HepG2 (cell line): ENCODE measurements around the gene FKBP1A. TPM values are rescaled to one million over a fixed set of nuclear protein-coding genes. Genes with fewer than 3 reads are reported as not detected.

Experiments
- AFF4 ChIP-seq: sonication (generic); formaldehyde crosslinking; IDR thresholded peaks from 2 replicates; pipeline ENCODE4 v1.4.0; 2020; ENCODE audit warnings: missing genetic modification reagents
- CHD2 ChIP-seq: IDR thresholded peaks from 2 replicates; pipeline ENCODE4 v1.6.1; 2011; ENCODE audit warnings: low read depth, low read length, improper control_type of control experiment
- CREB3 ChIP-seq: sonication (generic); formaldehyde crosslinking; IDR thresholded peaks from 2 replicates; pipeline ENCODE4 v1.5.0; 2020; ENCODE audit warnings: missing genetic modification reagents
- ELF4 ChIP-seq: sonication (generic); formaldehyde crosslinking; IDR thresholded peaks from 2 replicates; pipeline ENCODE4 v1.5.0; 2020; ENCODE audit warnings: missing genetic modification reagents, mild to moderate bottlenecking, moderate library complexity, borderline replicate concordance
- FLYWCH1 ChIP-seq: sonication (generic); formaldehyde crosslinking; IDR thresholded peaks from 2 replicates; pipeline ENCODE4 v1.8.1; 2023; ENCODE audit warnings: mild to moderate bottlenecking, missing genetic modification reagents
- GATAD1 ChIP-seq: IDR thresholded peaks from 2 replicates; pipeline ENCODE4 v1.6.1; 2016; ENCODE audit warnings: missing genetic modification reagents, missing compliant biosample characterization
- GLI4 ChIP-seq: sonication (generic); formaldehyde crosslinking; IDR thresholded peaks from 2 replicates; pipeline ENCODE4 v1.5.1; 2020; ENCODE audit warnings: missing genetic modification reagents, mild to moderate bottlenecking, moderate library complexity, borderline replicate concordance
- HINFP ChIP-seq: sonication (generic); formaldehyde crosslinking; IDR thresholded peaks from 2 replicates; pipeline ENCODE4 v1.4.0; 2020; ENCODE audit warnings: low read depth, mild to moderate bottlenecking, missing genetic modification reagents
- HIVEP1 ChIP-seq: sonication (generic); formaldehyde crosslinking; IDR thresholded peaks from 2 replicates; pipeline ENCODE4 v1.4.0; 2020; ENCODE audit warnings: mild to moderate bottlenecking, missing genetic modification reagents
- MAF1 ChIP-seq: sonication (generic); formaldehyde crosslinking; IDR thresholded peaks from 2 replicates; pipeline ENCODE4 v1.5.0; 2020; ENCODE audit warnings: missing genetic modification reagents, borderline replicate concordance
- NFE2 ChIP-seq: sonication (generic); formaldehyde crosslinking; IDR thresholded peaks from 2 replicates; pipeline ENCODE4 v1.4.0; 2020; ENCODE audit warnings: missing genetic modification reagents
- REST ChIP-seq, 2 experiments: IDR thresholded peaks; 2 replicates each; pipeline ENCODE4 v1.6.1; 2011 to 2012; ENCODE audit warnings: low read length in 2 of 2, borderline replicate concordance in 1 of 2, low read depth in 1 of 2, mild to moderate bottlenecking in 1 of 2, moderate library complexity in 1 of 2
- TGIF2 ChIP-seq: IDR thresholded peaks from 2 replicates; pipeline ENCODE4 v1.6.1; 2016; ENCODE audit warnings: control low read depth, missing compliant biosample characterization
- XBP1 ChIP-seq: sonication (generic); formaldehyde crosslinking; IDR thresholded peaks from 2 replicates; pipeline ENCODE4 v1.5.0; 2020; ENCODE audit warnings: missing genetic modification reagents
- ZBTB20 ChIP-seq: sonication (generic); formaldehyde crosslinking; IDR thresholded peaks from 2 replicates; pipeline ENCODE4 v1.8.1; 2023; ENCODE audit warnings: missing genetic modification reagents, low read depth, mild to moderate bottlenecking, borderline replicate concordance
- ZFP41 ChIP-seq: sonication (generic); formaldehyde crosslinking; IDR thresholded peaks from 2 replicates; pipeline ENCODE4 v1.4.0; 2020; ENCODE audit warnings: mild to moderate bottlenecking, missing genetic modification reagents, borderline replicate concordance
- ZNF451 ChIP-seq: sonication (generic); formaldehyde crosslinking; IDR thresholded peaks from 2 replicates; pipeline ENCODE4 v1.5.0; 2020; ENCODE audit warnings: mild to moderate bottlenecking, missing genetic modification reagents
- ZNF678 ChIP-seq: sonication (generic); formaldehyde crosslinking; IDR thresholded peaks from 2 replicates; pipeline ENCODE4 v1.4.0; 2020; ENCODE audit warnings: mild to moderate bottlenecking, missing genetic modification reagents
- polyA plus RNA-seq, 8 experiments: library from polyadenylated mRNA; depleted of rRNA in 3 of 8; stranded (reverse) in 7 of 8; unstranded in 1 of 8; fragments of >200 nt; fragmentation: Illumina TruSeq in 4 of 8; extraction: Trizol in 4 of 8; gene quantifications; 2 replicates each; pipeline versions ENCODE4 v1.2.1 to v1.2.3, GENCODE V29; 2011 to 2016; ENCODE audit warnings: low read depth in 4 of 8, missing spikeins in 1 of 8, mixed read lengths in 1 of 8; ENCODE audit not compliant: insufficient read depth in 1 of 8
- total RNA-seq, 5 experiments: library from RNA; depleted of rRNA; stranded (reverse); fragments of >200 nt; fragmentation: Illumina TruSeq; extraction: Trizol; gene quantifications; 2 replicates each; pipeline ENCODE4 v1.2.3, GENCODE V29; 2016; ENCODE audit warnings: low read depth in 1 of 5

The FKBP1A gene
- total and polyA plus RNA-seq, 2 of the 13 experiments (the other 11 are each of a cell fraction or from before 2014, with no cell fraction given): 119 to 468 TPM

GRCh38 chr20:1325173-1326030, 67.5 kb downstream of the FKBP1A start (continued):
- no peak for TF ChIP-seq AFF4 (CRISPR knock-in tag)
- peak; percentile 95; the same call in 1 of the 2 replicates for TF ChIP-seq MAF1 (CRISPR knock-in tag)
- TF ChIP-seq GATAD1 (CRISPR knock-in tag): peak; percentile 91
- TF ChIP-seq ZBTB20 (CRISPR knock-in tag): peak; percentile 33; the same call in 1 of the 2 replicates
- peak; percentile 75; the same call in 1 of the 2 replicates for TF ChIP-seq GLI4 (CRISPR knock-in tag)
- peak; percentile 76; the same call in 1 of the 2 replicates for TF ChIP-seq CREB3 (CRISPR knock-in tag)
- peak; percentile 24; the same call in 1 of the 2 replicates for TF ChIP-seq ZFP41 (CRISPR knock-in tag)
- no peak; the same call in 1 of the 2 replicates for TF ChIP-seq FLYWCH1 (CRISPR knock-in tag)
- TF ChIP-seq ZNF451 (CRISPR knock-in tag): peak; percentile 78
- no peak; a peak in 1 of 4 replicates for TF ChIP-seq REST (IDR thresholded peaks at IDR 0.05; ENCODE audit: borderline replicate concordance in 1 of 2, low read depth in 1 of 2, low read length in 2 of 2)
- no peak for TF ChIP-seq TGIF2 (CRISPR knock-in tag)
- peak; percentile 88; the same call in 1 of the 2 replicates for TF ChIP-seq ELF4 (CRISPR knock-in tag)
- TF ChIP-seq ZNF678 (CRISPR knock-in tag): no peak; the same call in none of the 2 replicates
- TF ChIP-seq HINFP (CRISPR knock-in tag): 0 out of 2 replicates have a peak, but pooled peaks have one; percentile 18
- 0 out of 2 replicates have a peak, but pooled peaks have one; percentile 70 for TF ChIP-seq XBP1 (CRISPR knock-in tag)
- no peak for TF ChIP-seq HIVEP1 (CRISPR knock-in tag)
- TF ChIP-seq CHD2: no peak
- TF ChIP-seq NFE2 (CRISPR knock-in tag): peak; percentile 65; the same call in 1 of the 2 replicates
